ENCODE measurements around the gene ASTN2. TPM values are rescaled to one million over a fixed set of nuclear protein-coding genes. Genes with fewer than 3 reads are reported as not detected.

Gene ASTN2
- polyA plus RNA-seq, 2 of the 4 experiments (the other 2 are of a cell fraction) = 5.8 to 11.6 TPM

GRCh38 chr9:116726602-116727001 lies 688.3 kb downstream of the ASTN2 start (continued):
- TF ChIP-seq USF2 (IDR thresholded peaks at IDR 0.05) (no peak), HES2 (IDR thresholded peaks at IDR 0.05) (no peak), CHD2 (IDR thresholded peaks at IDR 0.05; ENCODE audit: low read length, partially characterized antibody) (no peak), HMGXB4 (CRISPR knock-in tag; IDR thresholded peaks at IDR 0.05; ENCODE audit: borderline replicate concordance) (no peak)

GRCh38 chr9:116724123-116724522 lies 690.7 kb downstream of the ASTN2 start:
- 12% methylated on average over 3 of the region's 3 CpGs for WGBS (ENCODE audit: missing lambda C conversion rate)
- ChIA-PET CTCF (interaction anchor here (7.0 kb wide), 1 partner anchor 12 kb away, joined by 85 read pairs; no protein-coding TSS in a partner anchor), POLR2A (no interaction called here)
- no peak for ATAC-seq
- H3K4me1 ChIP-seq = no peaks in the 10 kb centered on the region
- no peaks in the 10 kb centered on the region for H3K9me3 ChIP-seq
- FAIRE-seq = no peak
- no peak overlapping the region for H3K4me2 ChIP-seq
- TF ChIP-seq KDM1A (IDR thresholded peaks at IDR 0.05; ENCODE audit: low read depth) = no peak
- no peak for TF ChIP-seq HDAC2 (IDR thresholded peaks at IDR 0.05)
- TF ChIP-seq ZC3H11A (IDR thresholded peaks at IDR 0.05) = no peak
- TF ChIP-seq BCL3 (IDR thresholded peaks at IDR 0.05) = no peak
- no peak for TF ChIP-seq FOSL2 (IDR thresholded peaks at IDR 0.05)
- TF ChIP-seq FOSL2 (CRISPR knock-in tag; IDR thresholded peaks at IDR 0.05) = no peak
- TF ChIP-seq ESRRA (IDR thresholded peaks at IDR 0.05; ENCODE audit: borderline replicate concordance, low read length) = no peak
- TF ChIP-seq FOXS1 (CRISPR knock-in tag; IDR thresholded peaks at IDR 0.05) = no peak
- no peak for TF ChIP-seq HMGXB4 (CRISPR knock-in tag; IDR thresholded peaks at IDR 0.05; ENCODE audit: borderline replicate concordance)
- TF ChIP-seq KDM5A (IDR thresholded peaks at IDR 0.05) = no peak
- no peak for TF ChIP-seq MYC (IDR thresholded peaks at IDR 0.05; ENCODE audit: borderline replicate concordance, low read length)
- DNase-seq (ENCODE audit: low read depth in 1 of 2, low spot score in 1 of 2) = no peak
- no peak overlapping the region for H3K4me3 ChIP-seq
- no peak overlapping the region for H3K27ac ChIP-seq

GRCh38 chr9:116721944-116722343 lies 692.9 kb downstream of the ASTN2 start:
- whole genome bisulfite sequencing (ENCODE audit: missing lambda C conversion rate) = 51% methylated on average over 2 of the region's 2 CpGs
- Histone ChIP-seq H3K4me1 (no peaks in the 10 kb centered on the region), H3K9me3 (no peaks in the 10 kb centered on the region), H3K4me3 (no peak overlapping the region), H3K4me2 (no peak overlapping the region), H3K27ac (no peak overlapping the region)
- TF ChIP-seq JUN (IDR thresholded peaks at IDR 0.05) (no peak), CEBPB (IDR thresholded peaks at IDR 0.05) (no peak), MAFK (IDR thresholded peaks at IDR 0.05; ENCODE audit: partially characterized antibody) (no peak), ZFP36 (IDR thresholded peaks at IDR 0.05; ENCODE audit: borderline replicate concordance, partially characterized antibody) (no peak), CTCF (IDR thresholded peaks at IDR 0.05) (no peak), CBX8 (IDR thresholded peaks at IDR 0.05) (no peak), PBX3 (IDR thresholded peaks at IDR 0.05) (no peak), GATA3 (IDR thresholded peaks at IDR 0.05; ENCODE audit: borderline replicate concordance) (no peak), NR3C1 (IDR thresholded peaks at IDR 0.05) (no peak)
- ATAC-seq = no peak
- no peak for DNase-seq (ENCODE audit: low read depth in 1 of 2, low spot score in 1 of 2)
- no peak for FAIRE-seq
- CTCF ChIA-PET = interaction anchor here (1.6 to 2.0 kb wide), 2 partner anchors 15 to 139 kb away, joined by 6 to 12 read pairs; no protein-coding TSS in a partner anchor
- POLR2A ChIA-PET = no interaction called here
